ENCODE measurements around the gene IL23R.

Gene IL23R

GRCh38 chr1:67148516-67149178, 17.6 kb upstream of the IL23R start:
- DNase-seq (ENCODE audit: low read depth in 1 of 2, low spot score in 1 of 2) = no peak

DNA sequence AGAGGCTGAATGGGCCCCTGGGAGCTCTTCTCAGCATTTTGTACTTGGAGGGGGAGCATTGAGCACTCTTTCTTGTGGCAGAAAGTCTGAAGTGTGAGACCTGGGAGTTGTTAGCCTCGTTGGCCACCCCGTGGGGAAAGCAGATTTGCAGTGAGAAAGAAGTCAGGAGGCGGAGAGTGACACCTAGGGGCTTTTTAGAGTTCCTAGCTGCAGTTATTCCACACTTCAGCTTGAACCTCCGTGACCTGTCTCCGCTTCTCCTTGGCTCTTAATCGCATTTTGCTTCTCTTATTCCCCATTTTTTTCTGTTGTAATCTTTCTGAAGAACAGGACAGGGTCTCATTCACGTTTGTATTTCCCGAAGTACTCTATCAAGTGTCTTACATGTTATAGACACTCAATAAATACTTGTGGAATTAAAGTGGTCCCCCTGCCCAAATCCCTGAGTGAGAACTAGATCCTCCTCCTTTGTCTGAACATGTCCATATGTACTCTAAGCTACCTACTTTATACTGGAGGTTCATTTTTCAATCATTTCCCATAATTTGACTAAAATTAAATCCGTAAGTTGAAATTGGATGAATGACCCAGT, 17.0 kb upstream of the IL23R start:
- DNase-seq (ENCODE audit: low read depth in 1 of 2, low spot score in 1 of 2) = peak in 1 of 2 donors; percentile 9

- no peak for DNase-seq (ENCODE audit: low read depth in 1 of 2, low spot score in 1 of 2)
These were observed 15.3 kb upstream of the IL23R start for GRCh38 chr1:67150931-67151330.

DNA sequence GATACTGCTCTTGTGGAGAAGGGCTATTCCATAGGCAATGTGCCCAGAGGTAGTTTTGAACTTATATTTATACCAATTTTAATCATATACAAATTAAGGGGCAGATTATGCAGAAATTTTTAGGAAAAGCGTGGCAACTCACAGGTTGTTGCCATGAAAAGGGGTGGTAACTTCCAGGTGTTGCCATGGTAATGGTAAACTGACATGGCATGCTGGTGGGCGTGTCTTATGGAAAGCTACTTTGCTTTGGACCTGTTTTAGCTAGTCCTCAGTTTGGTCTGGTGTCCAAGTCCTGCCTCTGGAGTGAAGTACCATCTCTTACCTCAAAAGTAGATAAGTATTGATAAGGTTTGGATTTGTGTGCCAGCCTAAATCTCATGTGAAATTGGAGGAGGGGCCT, 7.9 kb upstream of the IL23R start:
- DNase-seq (ENCODE audit: low read depth in 1 of 2, low spot score in 1 of 2) = no peak

GRCh38 chr1:67159233-67159632, 7.0 kb upstream of the IL23R start:
- DNase-seq (ENCODE audit: low read depth in 1 of 2, low spot score in 1 of 2) = no peak

DNA sequence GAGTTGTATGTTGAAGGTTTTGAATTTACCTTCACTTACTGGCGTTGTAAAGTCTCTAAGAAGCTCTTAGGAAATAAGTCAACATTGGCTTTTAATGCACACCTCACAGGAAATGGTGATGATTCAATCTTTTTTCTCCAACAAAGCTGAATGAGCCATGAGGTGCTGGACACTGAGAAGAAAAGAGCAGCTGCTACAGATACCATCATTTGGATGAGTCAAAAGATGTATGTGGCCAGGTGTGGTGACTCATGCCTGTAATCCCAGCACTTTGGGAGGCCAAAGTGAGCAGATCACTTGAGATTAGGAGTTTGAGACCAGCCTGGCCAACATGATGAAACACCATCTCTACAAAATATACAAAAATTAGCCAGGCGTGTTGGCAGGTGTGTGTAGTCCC, 3.3 kb upstream of the IL23R start:
- no peak for DNase-seq (ENCODE audit: low read depth in 1 of 2, low spot score in 1 of 2)

DNA sequence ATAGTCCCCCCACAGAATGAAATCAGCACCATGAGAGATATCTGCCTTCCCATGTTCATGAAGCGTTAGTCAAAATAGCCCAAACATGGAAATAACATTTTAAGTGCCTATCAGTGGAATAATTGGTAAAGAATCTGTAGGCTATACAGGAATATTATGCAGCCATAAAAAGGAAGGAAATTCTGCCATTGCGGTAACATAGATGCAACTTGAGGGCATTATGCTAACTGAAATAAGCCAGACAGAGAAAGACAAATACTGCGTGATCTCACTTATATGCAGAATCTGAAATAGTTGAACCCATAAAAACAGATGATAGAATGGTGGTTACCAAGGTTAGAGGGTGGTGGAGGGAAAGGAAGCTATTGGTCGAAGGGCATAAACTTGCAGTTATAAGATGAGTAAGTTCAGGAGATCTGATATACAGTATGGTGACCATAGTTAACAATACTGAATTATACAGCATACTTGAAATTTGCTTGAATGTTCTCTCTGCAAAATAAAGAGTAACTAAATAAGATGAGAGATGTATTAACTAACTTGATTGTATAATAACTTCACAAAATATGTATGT, 699 bp upstream of the IL23R start:
- no peak for DNase-seq (ENCODE audit: low read depth in 1 of 2, low spot score in 1 of 2)

DNA sequence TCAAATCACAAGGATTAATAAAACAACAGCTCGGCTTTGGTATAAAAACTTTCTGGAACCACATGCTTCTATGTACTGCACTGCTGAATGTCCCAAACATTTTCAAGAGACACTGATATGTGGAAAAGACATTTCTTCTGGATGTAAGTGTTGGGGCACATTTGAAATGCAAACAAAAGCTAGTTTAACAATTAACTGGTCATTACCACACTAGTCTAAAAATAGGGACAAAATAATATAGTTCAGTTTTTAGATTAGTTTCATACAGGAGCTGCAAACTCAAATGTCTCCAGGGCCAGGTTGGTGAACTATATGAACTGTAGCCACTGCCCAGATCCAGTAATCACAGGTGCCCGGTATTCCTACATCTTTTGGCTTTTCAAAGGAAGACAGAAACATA, 3.2 kb downstream of the IL23R start:
- DNase-seq (ENCODE audit: low read depth in 1 of 2, low spot score in 1 of 2) = no peak

DNA sequence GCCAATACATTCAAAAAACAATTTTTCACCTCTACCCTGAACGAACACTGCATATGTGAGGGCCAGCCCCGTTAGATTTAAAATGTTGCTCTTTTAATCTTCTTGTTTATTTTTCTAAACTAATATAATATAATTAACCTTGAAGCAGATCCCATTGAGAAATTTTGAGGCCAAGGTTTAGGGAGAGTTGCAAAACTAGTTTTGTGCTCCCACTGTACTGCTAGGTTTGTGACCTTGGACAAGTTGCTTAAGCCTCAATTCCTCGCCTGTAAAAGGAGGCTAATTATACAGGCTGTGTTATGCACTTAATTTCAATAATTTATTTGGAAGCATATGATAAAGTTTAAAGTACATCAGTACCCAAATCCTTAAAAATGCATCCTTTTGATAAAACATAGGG, 3.7 kb downstream of the IL23R start:
- no peak for DNase-seq (ENCODE audit: low read depth in 1 of 2, low spot score in 1 of 2)

DNA sequence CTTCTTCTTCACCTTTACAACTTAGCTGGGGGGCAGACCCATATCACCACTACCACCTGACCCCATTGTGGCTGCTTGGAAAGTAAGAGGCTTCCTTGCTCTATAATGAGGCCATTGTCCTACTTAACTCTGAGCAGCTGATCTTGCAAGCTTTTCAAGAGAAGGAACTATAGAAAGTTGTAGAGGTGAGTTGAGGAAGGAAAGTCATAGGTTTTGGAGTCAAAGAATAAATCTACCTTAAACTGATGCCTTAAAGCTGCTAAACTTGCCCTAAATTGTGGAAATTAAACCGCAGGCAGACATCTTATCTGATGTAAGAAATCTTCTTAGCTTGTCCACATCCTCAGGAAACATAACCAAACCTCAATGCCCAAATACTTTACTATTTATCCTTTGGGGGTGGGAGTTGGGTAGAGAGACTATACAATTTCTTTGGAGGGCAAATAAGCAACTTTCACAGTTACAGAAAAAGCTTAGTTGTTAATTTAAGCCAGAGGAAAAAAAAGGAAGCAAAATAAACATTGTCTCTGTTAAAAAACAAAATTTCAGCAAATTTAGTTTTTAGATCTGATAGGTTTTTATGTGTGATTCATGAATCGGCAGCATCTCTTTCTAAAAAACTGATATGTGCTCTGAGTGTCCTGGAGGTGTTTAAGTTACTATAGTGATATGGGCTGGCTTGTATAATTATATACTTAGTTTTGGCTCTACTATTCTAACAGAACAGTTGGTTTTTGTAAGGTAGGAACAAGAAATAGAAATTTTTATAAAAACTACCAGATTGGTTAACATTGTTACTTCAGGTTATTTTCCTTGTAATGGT, 4.7 kb downstream of the IL23R start:
- DNase-seq (ENCODE audit: low read depth in 1 of 2, low spot score in 1 of 2) = no peak

GRCh38 chr1:67171574-67171955, 5.3 kb downstream of the IL23R start:
- DNase-seq (ENCODE audit: low read depth in 1 of 2, low spot score in 1 of 2) = no peak

GRCh38 chr1:67171978-67172377, 5.7 kb downstream of the IL23R start:
- no peak for DNase-seq (ENCODE audit: low read depth in 1 of 2, low spot score in 1 of 2)

DNA sequence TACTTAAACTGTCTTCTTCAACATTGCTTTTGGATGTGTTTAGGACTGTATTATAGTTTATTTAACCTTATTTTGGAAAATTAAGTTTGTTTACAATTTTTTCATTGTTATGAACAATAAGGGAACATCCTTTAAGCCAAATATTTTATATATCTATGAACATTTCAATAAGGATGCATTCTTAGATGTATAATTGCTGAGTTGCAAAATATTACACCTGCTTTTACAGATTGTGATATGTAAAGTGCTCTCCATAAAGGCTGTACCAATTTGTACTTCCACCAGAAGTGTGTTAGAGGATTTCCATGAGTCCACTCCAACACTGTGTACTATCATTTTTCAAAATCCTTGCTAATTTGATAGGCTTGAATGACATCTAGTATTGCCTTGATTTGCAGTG, 7.7 kb downstream of the IL23R start:
- DNase-seq (ENCODE audit: low read depth in 1 of 2, low spot score in 1 of 2) = no peak

DNA sequence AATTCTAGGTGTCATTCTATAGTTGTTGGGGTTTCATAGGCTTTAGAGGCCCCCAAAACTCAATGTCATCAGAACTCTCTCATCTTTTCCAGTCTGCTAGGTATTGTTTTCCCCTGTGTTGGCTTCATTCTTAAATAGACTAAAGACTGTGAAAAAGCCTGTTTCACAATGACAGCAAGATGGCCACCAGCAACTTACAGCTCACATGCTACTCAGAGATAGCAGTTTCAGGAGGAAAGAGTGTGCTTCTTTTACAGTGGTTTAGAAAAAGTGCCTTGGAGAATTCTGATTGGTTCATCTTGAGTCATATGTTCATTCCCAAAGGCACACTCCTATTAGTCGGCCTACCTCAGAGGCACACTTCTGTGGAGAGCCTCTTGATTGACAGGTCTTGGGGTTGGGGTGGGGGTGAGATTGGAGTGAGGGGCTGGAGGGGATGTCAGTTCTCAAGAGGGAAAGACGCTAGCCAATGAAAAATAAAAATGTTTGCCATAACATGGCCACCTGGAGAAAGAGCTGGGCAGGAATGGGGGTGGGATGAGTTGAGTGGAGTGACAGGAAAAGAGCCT, 8.5 kb downstream of the IL23R start:
- DNase-seq (ENCODE audit: low read depth in 1 of 2, low spot score in 1 of 2) = no peak

DNA sequence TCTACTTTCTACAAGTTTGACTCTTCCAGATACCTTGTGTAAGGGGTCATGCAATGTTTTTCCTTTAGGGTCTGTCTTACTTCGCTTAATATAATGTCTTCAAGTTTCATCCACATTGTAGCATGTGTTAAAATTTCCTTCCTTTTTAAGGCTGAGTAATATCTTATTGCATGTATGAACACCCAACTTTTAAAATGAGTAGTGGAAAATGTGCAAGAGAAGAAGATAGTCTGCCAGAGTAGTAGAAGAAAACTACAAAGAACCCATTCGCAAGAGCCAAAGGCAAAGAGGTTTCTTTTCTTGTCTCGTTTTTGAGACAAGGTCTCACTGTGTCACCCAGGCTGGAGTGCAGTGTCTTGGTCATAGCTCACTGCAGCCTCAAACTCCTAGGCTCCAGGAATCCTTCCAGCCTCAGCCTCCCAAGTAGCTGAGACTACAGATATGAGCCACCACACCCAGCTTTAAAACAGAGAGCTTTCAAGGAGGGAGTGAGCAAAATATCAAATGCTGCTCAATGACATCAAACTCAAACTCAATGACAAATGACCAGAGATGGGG, 9.4 kb downstream of the IL23R start:
- DNase-seq (ENCODE audit: low read depth in 1 of 2, low spot score in 1 of 2) = no peak

- no peak for DNase-seq (ENCODE audit: low read depth in 1 of 2, low spot score in 1 of 2)
These were observed 18.7 kb downstream of the IL23R start for GRCh38 chr1:67184838-67185421.

GRCh38 chr1:67188137-67188536, 21.9 kb downstream of the IL23R start:
- no peak for DNase-seq (ENCODE audit: low read depth in 1 of 2, low spot score in 1 of 2)

DNA sequence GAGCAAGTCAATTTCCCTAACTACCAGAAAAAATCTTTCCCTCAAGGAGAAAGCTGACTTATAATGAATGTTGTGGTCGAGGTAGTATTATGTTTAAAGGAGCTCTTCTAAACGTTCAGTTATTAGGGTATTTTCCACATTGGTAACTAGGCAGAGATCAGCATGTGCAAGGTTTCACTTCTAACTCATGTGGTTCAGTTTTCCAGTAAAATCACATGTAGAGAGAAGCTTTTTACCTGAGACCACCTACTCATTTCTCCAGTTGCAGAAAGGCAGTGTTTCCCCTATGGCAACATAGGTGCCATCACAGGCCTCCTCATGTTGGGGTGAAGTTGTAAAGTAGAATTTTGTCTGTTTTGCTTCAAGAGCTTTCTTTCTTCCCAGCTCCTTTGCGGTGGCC, 23.7 kb downstream of the IL23R start:
- no peak for DNase-seq (ENCODE audit: low read depth in 1 of 2, low spot score in 1 of 2)

DNA sequence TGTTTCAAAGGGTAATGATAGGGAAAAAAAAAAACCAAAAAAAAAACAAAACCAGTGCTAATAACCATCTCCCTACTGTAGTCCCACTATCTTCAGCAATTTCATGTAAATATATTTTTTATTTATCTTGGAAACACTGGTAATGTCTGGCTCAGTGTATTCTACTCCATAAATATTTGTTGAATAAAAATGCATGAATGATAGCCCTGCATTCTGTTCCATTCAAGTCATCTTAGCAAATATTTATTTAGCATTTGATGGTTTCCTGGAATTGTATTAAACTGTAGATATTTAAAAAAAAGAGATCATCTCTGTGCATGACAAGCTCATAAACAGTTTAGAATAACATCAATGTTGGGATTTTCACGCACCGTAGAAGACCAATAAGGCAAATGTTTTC, 24.2 kb downstream of the IL23R start:
- DNase-seq (ENCODE audit: low read depth in 1 of 2, low spot score in 1 of 2) = no peak

DNA sequence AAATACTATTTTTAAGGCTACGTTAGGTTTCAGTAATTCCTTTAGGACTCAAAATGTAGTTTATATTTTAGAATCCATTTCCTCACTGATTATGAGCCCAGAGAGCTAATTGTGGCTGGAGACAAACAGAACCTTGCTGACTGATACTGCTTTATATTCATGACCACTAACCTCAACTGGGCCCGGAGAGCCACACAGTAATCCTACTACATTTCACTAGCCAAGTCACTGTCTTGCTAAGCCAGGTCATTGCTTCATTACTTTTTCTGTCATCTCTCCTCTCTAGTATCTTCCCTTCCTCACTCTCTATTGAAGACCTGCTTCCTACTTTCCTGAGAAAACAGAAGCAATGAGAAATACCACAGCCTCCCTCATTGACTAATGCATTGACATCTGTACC, 24.7 kb downstream of the IL23R start:
- DNase-seq (ENCODE audit: low read depth in 1 of 2, low spot score in 1 of 2) = no peak
